Stimulated activated CD4-positive, alpha-beta T cell treated with anti-CD3 and anti-CD28 coated beads, Interleukin-4, amount 100 ng/mL, for 1 hour (primary cell): ENCODE data around the gene ULBP1.
"Not testable (repeated sequence)": the region's sequence is repeated elsewhere in the genome, so short reads cannot be mapped to it uniquely, and the experiment has no call there.

Source experiments
- DNase-seq: peaks from one replicate; pipeline ENCODE4 v3.0.0-alpha.2; 2020

ULBP1 gene

DNA sequence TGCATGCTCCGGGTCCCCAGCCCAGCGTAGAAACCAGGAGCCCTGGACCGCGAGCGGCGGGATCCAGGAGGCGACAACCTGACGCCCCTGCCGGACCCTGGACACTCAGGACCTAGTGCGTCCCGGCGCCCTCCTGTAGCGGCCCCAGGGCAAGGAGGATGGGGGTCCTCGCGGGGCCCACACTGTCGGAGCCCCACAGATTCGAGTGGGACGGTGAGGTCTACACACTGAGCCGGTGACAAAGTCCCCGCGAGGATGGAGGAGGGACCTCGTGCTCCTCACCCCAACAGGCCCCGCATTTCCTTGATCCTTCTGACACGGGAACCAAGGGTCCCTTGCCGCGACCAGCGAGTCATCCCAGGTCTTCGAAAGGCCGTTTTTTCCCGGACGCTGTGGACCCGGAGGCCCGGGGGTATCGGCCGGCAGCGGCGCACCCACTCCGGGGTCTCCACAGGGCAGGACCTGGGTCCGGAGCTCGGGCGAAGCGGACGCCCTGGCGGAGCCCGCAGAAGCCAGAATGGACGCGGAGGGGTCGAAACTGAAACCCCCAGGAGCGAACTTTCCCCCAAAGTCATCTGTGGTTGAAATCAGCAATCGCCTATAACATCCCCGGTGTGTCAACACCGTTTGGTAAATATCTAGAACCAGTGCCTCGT is 9.3 kb upstream of the ULBP1 start:
- not testable (repeated sequence) for DNase-seq

DNA sequence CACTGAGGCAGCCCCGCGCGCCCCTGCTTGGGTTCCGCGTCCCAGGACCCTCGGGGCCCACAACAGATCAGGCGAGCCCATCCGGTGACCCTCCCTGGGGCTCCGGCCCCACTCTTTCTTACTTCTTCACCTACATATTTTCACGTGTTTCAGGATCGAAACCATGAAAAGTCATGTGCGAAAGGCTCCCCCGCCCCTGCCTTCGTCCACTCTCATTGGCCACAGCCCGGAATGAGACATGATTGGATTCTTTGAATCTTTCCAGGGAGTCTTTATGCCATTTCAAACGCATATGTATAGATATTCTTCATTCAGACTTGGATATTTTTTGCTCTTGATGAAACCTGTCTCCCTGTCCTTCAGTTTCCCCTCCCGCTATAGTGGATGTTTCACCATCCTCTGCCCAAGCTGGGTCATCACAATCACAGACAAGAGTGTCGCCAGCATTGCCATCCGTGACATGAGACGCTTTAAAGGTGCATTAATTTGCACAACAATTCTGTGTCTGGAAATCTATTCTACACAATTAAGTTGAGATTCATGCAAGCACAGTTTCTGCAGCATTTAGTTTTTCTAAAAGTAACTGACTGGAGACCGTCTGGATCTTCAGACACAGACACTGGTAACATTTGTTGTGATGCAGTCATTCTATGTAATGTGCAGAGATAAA is 8.6 kb upstream of the ULBP1 start:
- DNase-seq, result not testable (repeated sequence)

DNA sequence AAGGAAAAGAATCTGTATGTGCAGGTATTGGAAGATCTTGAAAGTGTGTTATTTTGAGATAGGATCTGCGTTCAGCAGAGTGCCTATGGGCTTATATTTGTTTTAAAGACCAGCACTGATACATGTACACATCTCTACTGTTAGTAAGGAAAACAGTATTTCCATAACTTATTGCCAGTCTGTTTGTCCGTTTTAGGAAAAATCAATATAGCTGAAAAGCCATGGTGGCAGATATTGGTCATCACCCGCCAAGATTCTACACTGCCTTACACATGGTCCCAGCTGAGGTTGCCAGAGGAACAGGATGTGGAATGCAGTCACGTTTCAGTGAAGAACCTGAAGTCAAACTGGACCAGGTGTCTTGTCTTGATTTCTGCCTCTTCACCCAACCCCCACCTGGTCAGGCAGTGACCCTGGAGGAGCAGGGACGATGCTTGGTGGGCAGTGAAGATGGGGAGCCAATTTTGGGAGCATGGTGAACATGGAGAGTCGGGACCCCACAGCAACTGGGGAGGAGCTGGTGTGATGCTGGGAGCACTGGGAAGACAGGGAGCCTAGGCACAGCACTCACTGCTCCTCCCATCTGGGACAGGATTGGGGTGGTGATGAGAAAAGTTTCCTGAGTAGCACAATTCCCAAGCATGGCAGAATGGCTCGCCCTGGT is 8.0 kb upstream of the ULBP1 start:
- DNase-seq, result not testable (repeated sequence)

DNA sequence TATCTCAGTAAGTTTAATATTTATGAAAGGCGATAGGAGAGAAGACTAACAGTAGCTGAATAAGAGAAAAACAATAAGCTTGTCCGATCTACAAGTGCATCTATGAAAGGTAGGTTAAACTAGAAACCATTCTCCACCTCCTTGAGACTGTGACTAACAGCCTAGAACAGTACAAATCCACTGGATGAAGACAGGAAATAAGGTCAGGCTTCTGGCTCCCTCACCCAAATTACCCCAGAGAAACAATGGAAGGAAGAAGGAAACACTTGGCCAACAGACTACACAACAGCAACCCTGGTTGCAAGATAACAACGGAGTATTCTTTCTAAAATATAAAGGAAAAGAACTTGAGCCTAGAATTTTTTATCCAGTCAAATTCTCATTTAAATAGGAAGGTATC is 5.6 kb upstream of the ULBP1 start:
- DNase-seq, result not testable (repeated sequence)

DNA sequence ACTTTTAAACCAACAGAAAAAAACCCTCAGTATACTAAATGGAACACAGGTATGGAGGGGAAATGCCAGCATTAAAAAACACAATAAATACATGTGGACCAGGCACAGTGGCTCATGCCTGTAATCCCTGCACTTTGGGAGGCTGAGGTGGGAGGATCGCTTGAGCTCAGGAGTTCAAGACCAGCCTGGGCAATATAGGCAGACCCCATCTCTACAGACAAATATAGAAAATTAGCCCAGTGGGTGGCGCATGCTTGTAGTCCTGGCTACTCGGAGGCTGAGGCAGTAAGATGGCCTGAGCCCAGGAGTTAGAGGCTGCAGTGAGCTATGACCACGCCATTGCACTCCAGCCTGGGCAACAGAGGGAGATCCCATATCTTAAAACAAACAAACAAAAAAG is 3.9 kb upstream of the ULBP1 start:
- DNase-seq, result not testable (repeated sequence)

DNA sequence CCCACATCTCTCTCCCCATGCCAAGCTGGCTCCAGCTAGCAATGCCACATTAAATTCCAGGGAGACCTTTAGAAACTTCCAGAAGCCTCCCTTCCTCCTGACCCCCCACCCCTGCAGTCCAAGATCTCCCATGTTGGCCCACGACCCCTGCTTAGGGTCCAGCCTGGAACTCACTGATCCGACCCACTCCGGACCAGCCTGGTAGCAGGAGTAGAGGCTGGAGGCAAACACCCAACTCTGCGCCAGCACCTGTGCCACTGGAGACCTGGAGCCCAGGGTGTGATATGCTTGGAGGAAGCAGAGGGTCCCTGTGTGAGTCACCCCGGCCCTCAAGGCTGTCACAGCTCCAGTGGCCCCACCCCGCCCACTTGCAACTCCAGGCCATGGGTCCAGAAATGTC is 3.3 kb upstream of the ULBP1 start:
- DNase-seq, result no peak

DNA sequence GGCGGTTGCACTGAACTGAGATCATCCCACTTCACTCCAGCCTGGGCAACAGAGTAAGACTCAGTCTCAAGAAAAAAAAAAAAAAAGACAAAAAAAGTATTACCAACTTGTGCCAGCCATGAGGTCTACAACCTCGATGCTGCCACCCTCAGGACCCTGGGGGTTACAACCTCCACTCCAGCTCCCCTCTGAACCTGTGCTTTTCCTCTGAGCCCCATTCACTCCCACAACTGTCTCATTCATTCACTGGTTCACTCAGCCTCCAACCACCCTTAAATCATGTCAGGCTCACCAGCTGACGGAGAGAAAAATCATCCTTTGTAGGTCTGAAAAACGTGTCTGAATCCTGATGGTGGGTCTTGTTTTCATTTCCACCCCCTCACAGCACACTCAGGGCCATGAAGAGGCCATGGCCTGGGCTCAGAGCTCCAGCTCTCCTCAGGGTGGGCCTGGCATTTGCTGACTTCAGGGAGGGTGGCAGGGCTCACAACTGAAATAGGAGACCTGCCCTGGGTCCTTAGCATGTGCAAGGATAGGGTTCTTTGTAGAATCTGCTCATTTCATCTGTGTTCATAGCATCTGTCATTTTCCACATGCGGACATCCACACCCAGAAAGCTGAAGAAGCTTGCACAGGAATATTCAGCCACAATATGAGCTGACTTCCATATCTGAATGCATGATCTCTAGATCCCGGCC is 1.9 kb upstream of the ULBP1 start:
- DNase-seq, result peak; percentile 48

DNA sequence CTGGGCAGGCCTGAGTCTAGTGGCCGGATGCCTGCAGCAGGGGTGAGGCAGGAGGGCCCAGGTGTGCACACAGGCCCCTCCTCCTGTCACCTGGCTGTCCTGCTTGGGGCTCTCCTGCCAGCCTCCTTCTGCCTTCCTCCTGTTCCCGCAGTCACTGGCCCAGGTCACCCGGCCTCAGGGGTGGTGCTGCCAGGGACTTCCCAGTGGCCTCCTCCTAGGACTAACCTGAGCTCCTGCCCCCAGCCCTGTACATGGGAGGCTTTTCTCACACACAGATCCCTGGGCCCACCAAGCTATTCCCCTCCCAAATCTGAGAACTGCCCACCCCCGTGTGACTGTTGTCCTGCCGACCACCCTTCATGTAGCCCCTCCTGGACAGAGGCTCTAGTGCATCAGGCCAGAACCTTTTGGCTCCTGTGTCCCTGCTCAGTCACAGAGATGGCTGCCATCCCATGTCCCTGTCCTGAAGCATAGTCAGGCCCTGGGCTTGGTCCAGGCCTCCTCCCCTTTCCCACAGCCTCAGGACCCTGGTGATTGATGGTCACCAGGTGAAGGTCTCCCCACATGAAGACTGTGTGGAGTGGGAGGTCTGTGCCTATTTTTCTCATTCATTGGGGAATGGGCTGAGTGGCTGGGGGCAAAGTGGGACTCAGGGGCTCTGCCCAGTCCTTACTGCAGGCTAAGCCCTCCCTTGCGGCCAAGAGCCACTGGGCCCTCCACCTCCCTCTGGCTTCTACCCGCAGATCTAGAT is 1.1 kb upstream of the ULBP1 start:
- no peak for DNase-seq

DNA sequence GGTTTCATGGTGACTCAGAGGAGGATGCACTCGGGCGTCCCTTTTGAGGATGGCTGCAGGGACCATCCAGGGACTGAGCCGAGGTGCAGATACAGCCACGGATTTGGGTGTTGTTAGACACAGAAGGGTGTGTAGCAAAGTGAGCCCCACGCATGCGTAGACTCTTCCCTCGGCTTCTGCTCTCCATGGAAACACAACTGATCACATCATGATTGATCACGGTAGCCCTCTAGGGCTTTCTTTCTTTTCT is 606 bp upstream of the ULBP1 start:
- peak; percentile 45 for DNase-seq

DNA sequence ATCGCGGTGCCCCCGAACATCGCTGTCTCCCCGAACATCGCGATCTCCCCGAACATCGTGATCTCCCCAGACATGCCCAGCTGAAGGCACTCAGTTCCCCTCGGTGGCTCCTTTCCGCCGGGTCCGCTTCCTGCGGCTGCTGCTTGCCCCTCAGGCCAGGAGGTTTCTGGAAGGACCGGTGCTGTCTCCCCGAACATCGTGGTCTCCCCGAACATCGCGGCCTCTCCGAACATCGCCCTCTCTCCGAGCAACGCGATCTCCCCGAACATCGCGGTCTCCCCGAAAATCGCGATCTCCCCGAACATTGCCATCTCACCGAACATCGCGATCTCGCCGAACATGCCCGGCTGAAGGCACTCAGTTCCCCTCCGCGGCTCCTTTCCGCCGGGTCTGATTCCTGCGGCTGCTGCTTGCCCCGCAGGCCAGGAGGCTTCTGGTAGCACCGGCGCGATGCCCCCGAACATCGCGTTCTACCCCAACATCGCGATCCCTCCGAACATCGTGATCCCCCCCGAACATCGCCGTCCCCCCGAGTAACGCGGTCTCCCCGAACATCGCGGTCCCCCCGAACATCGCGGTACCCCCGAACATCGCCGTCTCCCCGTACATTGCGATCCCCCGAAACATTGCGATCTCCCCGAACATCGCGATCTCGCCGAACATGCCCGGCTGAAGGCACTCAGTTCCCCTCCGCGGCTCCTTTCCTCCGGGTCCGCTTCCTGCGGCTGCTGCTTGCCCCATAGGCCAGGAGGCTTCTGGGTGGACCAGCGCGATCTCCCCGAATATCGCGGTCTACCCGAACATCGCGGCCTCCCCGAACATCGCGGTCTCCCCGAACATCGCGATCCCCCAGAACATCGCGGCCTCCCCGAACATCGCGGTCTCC is 808 bp downstream of the ULBP1 start:
- DNase-seq, result peak; percentile 25

DNA sequence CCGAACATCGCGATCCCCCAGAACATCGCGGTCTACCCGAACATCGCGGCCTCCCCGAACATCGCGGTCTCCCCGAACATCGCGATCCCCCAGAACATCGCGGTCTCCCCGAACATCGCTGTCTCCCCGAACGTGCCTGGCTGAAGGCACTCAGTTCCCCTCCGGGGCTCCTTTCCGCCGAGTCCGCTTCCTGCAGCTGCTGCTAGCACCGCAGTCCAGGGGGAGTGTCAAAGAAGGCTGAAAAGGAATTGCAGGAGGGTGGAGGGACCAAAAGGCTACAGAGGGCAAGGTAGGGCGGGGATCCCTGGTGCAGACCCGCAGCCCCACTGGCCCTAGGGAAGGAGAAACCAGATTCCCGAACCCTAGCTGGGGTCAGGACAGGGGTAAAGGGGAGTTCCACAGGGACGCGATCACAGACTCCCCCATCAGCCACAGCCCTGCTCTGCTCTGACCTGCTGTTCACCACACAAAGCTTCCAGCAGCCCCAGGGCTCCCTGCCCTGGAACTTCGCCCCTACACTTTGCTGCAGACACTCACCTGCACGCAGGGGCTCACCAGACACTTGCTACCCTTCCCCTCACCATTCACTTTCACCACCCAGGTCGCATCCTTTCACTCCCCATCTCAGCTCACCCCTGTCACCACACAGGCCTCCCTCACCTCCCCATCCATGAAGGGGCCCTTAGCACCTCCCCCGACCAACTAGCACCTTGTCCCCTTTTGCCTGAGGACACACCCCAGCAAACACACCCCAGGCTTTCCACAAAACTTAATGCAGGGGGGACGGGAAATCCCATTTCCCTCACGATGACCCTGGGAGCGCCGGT is 1.7 kb downstream of the ULBP1 start:
- DNase-seq, result peak; percentile 27

DNA sequence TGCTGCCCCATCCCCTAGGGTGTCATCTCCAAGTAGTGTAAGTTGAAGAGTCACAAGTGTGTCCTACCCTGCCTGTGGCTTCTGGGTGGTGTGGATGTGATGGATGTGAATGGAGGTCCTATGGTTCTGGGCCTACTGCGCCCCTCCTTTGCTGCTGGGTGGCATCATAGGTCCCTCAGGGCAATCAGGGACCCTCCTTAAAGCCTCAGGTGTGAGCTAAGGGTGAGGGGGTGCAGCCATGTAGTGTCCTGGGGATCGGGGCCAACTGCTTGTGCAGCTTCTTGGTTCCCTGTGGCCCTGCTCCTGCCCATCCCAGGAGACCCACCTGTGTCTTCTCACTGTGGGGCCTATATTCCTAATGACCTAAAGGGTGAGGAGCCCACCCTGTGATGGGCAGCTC is 2.6 kb downstream of the ULBP1 start:
- not testable (repeated sequence) for DNase-seq

DNA sequence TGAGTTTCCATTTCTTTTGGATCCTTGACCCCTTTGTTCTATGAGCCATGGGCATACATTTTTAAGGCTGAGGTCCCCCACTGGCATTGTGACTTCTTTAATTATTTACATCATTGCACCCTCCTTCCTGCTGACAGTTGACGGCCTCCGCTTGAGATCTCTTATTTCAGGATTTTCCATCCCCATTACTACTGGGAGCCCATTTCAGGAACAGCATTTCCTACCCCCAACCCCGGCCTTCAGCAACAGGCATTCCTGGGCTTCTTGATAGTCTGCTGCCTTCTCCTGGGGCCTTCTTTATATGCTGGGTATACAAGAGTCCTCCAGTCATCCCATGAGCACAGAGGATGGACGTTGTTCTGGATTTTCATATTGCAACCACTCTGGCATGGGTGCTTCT is 3.8 kb downstream of the ULBP1 start:
- no peak for DNase-seq

DNA sequence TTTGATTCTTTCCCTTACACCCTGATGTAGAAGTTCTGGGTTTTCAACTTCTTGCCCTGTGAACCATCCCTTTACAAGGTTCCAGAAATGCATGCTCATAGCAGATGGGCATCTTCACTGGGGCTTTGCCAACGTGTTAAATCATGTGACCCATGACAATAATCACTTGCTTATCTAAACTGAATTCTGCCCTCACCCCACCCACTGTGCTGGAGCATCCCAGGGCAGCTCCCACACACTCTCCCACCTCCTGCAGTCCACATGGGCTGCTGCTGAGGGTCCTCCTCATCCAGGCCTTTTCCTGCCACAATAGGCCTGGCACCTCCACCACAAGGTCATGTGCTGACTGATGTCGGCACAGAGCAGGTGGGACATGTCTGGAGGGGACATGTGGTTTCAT is 4.3 kb downstream of the ULBP1 start:
- DNase-seq, result not testable (repeated sequence)

DNA sequence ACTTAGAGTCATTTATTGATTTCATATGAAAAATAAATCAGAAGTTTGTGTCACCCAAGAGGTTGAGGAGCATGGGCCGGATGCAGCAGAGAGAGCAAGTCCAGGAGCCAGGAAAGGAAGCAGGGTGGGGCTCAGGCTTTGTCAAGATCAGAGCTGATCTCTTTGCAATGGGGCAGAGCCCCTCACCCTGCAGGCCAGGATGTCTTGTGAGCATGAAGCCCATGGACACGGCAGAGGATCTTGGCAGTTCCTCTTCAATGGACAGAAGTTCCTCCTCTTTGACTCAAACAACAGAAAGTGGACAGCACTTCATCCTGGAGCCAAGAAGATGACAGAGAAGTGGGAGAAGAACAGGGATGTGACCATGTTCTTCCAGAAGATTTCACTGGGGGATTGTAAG is 5.2 kb downstream of the ULBP1 start:
- not testable (repeated sequence) for DNase-seq

DNA sequence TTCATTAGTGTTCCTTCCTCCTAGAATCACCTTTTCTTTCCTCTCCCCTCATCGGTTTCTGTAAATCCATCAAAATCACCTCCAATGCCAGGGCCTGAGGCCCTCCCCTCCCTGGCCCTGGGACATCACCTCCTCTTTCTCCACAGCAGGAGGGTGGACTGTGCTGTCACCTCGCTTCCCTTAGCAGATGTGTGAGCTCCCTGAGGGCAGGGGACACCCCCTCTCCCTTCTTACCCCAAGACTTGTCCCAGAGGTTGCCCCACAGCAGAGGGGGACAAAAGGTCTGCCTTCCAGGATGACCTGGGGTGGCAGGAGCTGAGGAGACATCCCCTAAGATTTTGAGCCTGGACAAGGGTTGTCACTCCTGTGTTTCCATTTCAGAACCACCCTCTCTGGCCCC is 5.9 kb downstream of the ULBP1 start:
- no peak for DNase-seq

DNA sequence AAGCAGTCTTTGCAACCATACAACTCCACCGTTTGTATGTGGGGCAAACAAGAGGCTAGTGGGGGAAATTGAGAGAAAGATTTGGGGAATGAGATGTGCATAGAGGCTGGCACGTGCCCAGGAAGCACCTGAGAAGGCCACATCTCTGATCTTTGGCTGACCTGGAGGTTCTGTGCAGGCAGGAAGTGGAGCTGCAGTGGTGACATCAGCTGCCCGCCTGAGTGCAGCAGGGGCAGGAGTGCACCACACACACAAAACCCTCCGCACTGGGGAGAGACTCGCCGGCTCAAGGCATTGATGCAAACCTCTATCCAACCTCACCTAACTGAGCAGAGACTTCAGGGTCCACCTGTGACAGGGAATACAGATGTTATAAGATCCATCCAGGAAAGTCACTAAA is 10.7 kb downstream of the ULBP1 start:
- DNase-seq, result not testable (repeated sequence)

DNA sequence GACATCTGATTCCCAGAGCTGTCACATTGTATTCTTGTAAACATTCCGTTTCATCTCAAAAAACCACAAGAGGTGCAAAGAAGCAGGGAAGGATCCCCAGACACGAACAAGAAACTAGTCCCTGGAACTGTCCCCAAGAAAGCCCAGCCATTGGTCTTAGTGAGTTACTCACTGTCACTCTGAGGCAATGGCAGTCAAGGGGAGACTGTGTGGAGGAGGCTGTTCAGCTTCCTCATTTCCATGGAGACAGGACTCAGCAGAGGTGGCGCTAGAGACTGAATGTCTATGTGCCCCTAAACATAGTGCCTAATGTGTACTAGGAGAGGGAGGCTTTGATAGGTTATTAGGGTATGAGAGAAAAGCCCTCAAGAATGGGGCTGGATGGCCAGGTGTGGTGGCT is 11.1 kb downstream of the ULBP1 start:
- DNase-seq, result no peak

DNA sequence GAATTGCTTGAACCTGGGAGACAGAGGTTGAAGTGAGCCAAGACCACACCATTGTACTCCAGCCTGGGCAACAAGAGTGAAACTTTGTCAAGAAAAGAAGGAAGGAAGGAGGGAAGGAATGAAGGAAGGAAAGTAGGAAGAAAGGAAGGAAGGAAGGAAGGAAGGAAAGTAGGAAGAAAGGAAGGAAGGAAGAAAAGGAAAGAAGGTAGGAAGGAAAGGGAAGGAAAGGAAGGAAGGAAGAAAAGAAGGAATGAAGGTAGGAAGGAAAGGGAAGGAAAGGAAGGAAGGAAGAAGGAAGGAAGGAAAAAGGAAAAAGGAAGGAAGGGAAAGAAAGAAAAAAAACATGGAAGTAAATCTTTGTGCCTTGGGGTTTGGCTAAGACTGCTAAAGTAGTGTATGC is 11.7 kb downstream of the ULBP1 start:
- no peak for DNase-seq

DNA sequence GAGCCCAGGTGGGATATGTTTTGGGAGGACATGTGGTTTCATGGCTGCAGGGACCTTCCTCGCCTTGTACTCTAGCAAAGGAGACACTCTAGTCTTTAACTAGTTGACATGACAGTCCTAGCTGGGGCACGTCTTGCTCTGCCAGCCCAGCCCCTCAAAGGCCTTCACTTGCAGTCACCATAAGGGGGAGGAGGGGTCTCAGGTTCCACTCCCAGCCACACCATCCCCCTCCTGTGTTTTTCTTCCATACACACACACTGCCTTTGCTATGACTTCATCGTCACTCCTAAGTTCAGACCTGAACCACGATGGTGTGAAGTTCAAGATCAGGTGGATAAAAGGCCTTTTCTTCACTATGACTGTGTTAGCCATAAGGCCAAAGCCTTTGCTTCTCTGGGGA is 13.5 kb downstream of the ULBP1 start:
- DNase-seq, result no peak

DNA sequence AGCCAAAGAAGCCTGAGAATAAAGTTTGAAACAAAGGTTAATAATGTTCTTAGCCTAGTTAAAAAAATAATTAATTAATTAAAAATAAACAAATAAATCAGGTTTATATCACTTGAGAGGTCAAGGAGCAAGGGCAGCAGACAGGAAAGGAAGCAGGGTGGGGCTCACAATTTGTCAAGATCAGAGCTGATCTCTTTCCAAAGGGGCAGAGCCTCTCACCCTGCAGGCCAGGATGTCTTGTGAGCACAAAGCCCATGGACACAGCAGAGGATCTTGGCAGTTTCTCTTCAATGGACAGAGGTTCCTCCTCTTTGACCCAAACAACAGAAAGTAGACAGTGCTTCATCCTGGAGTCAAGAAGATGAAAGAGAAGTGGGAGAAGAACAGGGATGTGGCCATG is 14.9 kb downstream of the ULBP1 start:
- no peak for DNase-seq
